HG03354 (cell line): ENCODE results near the gene ABCA1.
A peak's percentile ranks its signal among the peaks of the same experiment; 100 is the strongest.

Source experiments
- ATAC-seq: cut with Tn5 transposase; IDR thresholded peaks from one replicate; pipeline ENCODE4 v1.9.1; 2021; ENCODE audit warnings: mild to moderate bottlenecking; ENCODE audit not compliant: unreplicated experiment, poor library complexity, severe bottlenecking

Gene ABCA1

DNA sequence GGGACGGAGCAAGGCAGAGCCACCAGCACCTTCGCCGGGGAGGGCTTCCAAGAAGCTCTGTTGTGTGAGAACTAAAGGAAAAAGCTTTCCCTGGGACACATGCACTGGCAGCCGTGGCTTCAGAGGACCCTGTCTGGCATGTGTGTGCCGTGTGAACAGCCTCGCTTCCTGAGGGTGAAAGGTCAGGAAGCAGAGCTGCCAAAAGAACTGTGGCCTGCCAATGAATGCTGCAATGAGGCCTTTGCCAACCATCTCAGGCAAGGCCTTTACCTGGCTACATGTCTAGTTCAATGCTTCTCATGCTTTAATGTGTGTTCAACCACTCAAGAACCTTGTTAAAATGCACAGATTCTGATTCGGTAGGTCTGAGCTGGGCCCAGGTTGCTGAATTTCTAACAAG, 110.5 kb downstream of the ABCA1 start:
- ATAC-seq, result no peak

- no peak for ATAC-seq
Observed at GRCh38 chr9:104815851-104816565, 111.9 kb downstream of the ABCA1 start.

- ATAC-seq, result no peak
Observed at GRCh38 chr9:104810421-104811339, 117.3 kb downstream of the ABCA1 start.

GRCh38 chr9:104808035-104808614, 119.8 kb downstream of the ABCA1 start:
- no peak for ATAC-seq

- no peak for ATAC-seq
Observed at GRCh38 chr9:104805441-104805840, 122.5 kb downstream of the ABCA1 start.

- no peak for ATAC-seq
Observed at GRCh38 chr9:104802906-104803305, 125.0 kb downstream of the ABCA1 start.

GRCh38 chr9:104802110-104802509, 125.8 kb downstream of the ABCA1 start:
- ATAC-seq, result no peak

DNA sequence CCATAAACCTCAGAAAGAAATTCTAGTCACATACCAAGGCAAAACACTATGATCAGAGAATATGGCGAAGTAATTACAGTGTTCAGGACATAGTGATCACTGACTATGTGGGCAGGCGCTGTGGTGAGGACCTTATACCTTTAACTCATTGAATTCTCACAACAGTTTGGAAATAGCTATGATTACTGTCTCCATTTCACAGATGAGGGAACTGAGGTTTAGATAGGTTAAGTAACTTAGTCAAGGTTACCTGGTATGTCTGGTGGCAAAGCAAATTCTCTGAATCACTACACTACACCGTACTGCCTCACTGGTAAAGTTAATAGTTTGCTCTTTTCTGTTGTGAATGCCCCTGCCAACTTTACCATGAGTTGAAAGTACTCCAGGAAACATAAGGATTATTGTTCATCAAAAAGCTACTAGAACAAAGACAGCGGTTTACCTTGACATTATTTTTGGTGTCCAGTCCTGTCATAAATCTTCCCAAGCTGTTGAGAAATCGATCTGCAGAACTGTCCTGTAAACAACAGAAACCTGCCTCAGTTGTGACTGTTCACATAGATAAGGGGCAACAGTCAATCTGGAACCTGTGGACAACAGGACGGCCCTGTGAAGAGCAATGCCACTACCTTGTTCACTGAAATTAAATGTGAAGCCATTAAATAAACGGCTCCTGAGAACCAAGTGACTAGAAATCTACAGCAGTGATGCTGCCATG, 127.7 kb downstream of the ABCA1 start:
- no peak for ATAC-seq

DNA sequence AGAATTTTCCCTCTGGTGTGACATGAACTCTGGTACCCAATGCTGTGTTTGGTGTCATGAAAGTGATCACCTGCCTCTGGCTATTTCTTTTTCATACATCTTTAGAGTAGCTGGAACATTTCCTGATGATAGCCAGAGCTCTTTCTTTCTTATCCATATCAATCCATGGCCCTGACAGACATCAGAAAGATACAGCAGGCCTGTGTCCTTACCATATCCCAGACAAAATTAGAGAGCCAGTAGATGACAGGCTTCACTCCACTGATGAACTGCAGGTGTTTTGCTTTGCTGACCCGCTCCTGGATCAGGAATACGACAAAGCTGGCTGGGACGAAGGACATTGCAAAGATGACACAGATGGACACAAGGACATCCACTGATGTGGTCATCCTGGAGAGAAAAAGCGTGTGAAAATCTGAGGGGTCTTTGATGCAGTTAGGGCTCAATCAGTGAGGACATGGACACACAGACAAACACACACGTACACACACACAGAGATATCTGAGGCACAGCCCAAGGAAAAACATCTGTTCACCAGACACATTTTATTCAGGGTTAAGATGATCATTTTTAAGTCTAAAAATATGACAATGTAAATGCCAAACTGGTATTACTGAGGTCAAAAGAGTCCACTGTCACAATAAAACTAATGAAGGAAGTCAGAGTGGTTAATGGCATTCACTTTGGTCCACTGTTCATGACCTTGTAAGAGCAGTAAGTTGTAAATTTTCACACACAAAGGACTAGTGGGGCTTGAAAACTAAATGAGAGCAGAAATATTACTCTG, 129.6 kb downstream of the ABCA1 start:
- ATAC-seq, result no peak

GRCh38 chr9:104795857-104796256, 132.1 kb downstream of the ABCA1 start:
- ATAC-seq, result no peak

DNA sequence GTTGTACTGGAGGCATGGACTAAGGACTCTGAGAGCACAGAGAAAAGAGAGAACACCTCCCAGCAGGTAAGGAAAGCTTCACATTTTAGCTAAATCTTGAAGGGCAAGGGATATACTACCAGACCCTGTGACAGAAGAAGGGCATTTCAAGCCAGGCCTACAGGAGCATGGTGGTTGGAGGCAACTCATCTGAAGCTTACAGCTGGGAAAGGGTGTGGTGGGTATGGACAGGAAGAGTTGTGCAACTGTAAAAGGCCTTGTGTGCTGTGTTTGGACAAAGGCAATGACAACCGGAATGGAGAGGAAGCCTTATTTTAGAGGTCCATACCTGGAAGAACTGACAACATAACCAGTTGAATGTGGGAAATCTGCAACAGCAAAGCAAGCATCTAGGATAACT, 132.9 kb downstream of the ABCA1 start:
- ATAC-seq, result no peak

GRCh38 chr9:104794070-104794469, 133.9 kb downstream of the ABCA1 start:
- ATAC-seq, result no peak

DNA sequence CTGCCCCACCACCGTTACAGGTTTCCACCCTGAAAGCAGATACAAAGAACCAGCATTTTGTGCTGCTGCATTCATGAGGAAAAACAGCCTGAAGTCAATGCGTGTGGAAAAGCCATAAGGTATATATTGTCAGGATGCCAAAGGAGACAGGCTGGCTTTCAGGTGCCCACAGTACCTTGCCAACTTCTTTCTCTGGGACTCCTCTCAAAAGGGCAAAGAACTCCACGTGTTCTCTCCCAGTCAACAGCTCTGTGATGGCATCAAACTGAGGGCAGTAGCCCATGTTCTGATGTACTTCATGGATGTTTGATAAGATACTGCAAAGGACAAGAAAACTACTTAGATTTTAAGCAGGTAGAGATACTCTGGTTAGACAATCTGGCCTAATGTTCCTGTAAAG, 139.7 kb downstream of the ABCA1 start:
- no peak for ATAC-seq

- ATAC-seq, result no peak
Observed at GRCh38 chr9:104787306-104788015, 140.5 kb downstream of the ABCA1 start.

- ATAC-seq, result no peak
Observed at GRCh38 chr9:104786293-104786692, 141.7 kb downstream of the ABCA1 start.

- peak; percentile 83 for ATAC-seq
Observed at GRCh38 chr9:104784098-104784497, 143.9 kb downstream of the ABCA1 start.

DNA sequence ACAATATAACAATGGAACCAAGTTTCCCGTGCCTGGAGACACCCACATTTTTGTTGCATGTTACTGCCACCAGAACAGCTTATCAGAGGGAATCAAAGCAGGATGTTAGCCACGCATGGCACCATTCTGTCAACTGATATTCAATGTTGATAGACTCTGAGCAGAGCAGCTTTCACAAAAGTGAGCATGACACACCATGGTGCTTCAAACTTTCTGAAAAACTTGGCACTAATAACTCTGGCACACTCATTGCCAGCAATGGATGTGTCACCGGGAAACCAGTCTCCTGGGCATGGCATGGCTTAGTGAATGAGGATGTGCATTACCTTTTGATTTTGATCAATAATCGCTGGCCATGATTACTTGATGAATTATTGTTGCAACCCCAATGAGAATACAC, 144.4 kb downstream of the ABCA1 start:
- no peak for ATAC-seq

GRCh38 chr9:104780796-104781395, 147.1 kb downstream of the ABCA1 start:
- ATAC-seq, result peak; percentile 58
